ENCODE measurements around the gene ABHD6. TPM values are rescaled to one million over a fixed set of nuclear protein-coding genes. Genes with fewer than 3 reads are reported as not detected.

ABHD6 gene
- polyA plus RNA-seq, 1 donor from 2014 or later, result 38.9 TPM

GRCh38 chr3:58298190-58298589, 60.6 kb downstream of the ABHD6 start:
- Histone ChIP-seq H2AFZ (ENCODE audit: low read depth, low read length) (no peak overlapping the region), H3K9me2 (ENCODE audit: insufficient read depth, low read length) (no peaks in the 10 kb centered on the region), H3K9ac (ENCODE audit: low read length) (no peak overlapping the region), H3K27me3 (ENCODE audit: insufficient read depth, low read depth, low read length) (no peaks in the 10 kb centered on the region), H3K79me2 (replicated peaks; ENCODE audit: insufficient read depth, low read length) (no peaks in the 10 kb centered on the region), H3F3A (ENCODE audit: insufficient read depth, low read length, poor library complexity, severe bottlenecking) (no peaks in the 10 kb centered on the region), H3K9me3 (ENCODE audit: low read length) (no peaks in the 10 kb centered on the region), H4K20me1 (ENCODE audit: insufficient read depth) (no peaks in the 10 kb centered on the region), H3K4me3 (ENCODE audit: low read length) (no peak overlapping the region), H3K4me2 (ENCODE audit: low read length) (no peak overlapping the region), H3K36me3 (ENCODE audit: insufficient read depth, low read length) (no peaks in the 10 kb centered on the region), H3K27ac (ENCODE audit: low read length) (no peak overlapping the region)
- TF ChIP-seq RAD21 (conservative IDR thresholded peaks at IDR 0.05) (no peak), MXI1 (conservative IDR thresholded peaks at IDR 0.05; ENCODE audit: poor library complexity, severe bottlenecking) (no peak), TAF1 (IDR thresholded peaks at IDR 0.05; ENCODE audit: low read depth) (no peak), SMC3 (conservative IDR thresholded peaks at IDR 0.05; ENCODE audit: poor library complexity) (no peak), EP300 (conservative IDR thresholded peaks at IDR 0.05; ENCODE audit: poor library complexity, severe bottlenecking) (no peak)
- TF ChIP-seq, protein P1, sequence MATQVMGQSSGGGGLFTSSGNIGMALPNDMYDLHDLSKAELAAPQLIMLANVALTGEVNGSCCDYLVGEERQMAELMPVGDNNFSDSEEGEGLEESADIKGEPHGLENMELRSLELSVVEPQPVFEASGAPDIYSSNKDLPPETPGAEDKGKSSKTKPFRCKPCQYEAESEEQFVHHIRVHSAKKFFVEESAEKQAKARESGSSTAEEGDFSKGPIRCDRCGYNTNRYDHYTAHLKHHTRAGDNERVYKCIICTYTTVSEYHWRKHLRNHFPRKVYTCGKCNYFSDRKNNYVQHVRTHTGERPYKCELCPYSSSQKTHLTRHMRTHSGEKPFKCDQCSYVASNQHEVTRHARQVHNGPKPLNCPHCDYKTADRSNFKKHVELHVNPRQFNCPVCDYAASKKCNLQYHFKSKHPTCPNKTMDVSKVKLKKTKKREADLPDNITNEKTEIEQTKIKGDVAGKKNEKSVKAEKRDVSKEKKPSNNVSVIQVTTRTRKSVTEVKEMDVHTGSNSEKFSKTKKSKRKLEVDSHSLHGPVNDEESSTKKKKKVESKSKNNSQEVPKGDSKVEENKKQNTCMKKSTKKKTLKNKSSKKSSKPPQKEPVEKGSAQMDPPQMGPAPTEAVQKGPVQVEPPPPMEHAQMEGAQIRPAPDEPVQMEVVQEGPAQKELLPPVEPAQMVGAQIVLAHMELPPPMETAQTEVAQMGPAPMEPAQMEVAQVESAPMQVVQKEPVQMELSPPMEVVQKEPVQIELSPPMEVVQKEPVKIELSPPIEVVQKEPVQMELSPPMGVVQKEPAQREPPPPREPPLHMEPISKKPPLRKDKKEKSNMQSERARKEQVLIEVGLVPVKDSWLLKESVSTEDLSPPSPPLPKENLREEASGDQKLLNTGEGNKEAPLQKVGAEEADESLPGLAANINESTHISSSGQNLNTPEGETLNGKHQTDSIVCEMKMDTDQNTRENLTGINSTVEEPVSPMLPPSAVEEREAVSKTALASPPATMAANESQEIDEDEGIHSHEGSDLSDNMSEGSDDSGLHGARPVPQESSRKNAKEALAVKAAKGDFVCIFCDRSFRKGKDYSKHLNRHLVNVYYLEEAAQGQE (IDR thresholded peaks at IDR 0.05; ENCODE audit: borderline replicate concordance), result no peak

DNA sequence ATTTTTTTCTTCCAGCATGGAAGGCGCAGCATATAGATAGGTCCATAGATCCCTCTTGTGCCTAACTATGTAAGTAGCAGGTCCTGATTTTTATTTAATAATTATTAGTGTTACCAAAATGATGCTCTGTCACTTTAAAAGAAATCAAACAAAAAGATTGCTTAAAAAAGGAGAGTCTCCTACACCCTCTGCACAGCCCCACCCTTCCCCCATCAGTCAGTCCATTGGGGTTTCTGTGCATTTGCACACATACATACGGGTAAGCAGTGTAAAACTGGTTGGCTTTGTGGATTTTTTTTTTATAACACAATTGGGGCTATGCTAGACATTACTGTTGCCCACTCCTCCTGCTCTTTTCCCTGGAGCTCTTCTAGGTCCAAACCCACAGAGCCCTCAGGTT, 61.5 kb downstream of the ABHD6 start:
- Histone ChIP-seq H3K27me3 (ENCODE audit: insufficient read depth, low read depth, low read length) (no peaks in the 10 kb centered on the region), H2AFZ (ENCODE audit: low read depth, low read length) (no peak overlapping the region), H3F3A (ENCODE audit: insufficient read depth, low read length, poor library complexity, severe bottlenecking) (no peaks in the 10 kb centered on the region), H3K79me2 (replicated peaks; ENCODE audit: insufficient read depth, low read length) (no peaks in the 10 kb centered on the region), H3K9me2 (ENCODE audit: insufficient read depth, low read length) (no peaks in the 10 kb centered on the region), H3K4me3 (ENCODE audit: low read length) (no peak overlapping the region), H3K4me2 (ENCODE audit: low read length) (no peak overlapping the region), H3K27ac (ENCODE audit: low read length) (no peak overlapping the region), H4K20me1 (ENCODE audit: insufficient read depth) (no peaks in the 10 kb centered on the region), H3K9ac (ENCODE audit: low read length) (no peak overlapping the region), H3K9me3 (ENCODE audit: low read length) (no peaks in the 10 kb centered on the region), H3K36me3 (ENCODE audit: insufficient read depth, low read length) (no peaks in the 10 kb centered on the region)
- TF ChIP-seq SMC3 (conservative IDR thresholded peaks at IDR 0.05; ENCODE audit: poor library complexity) (no peak), EP300 (conservative IDR thresholded peaks at IDR 0.05; ENCODE audit: poor library complexity, severe bottlenecking) (no peak), POLR2AphosphoS5 (IDR thresholded peaks at IDR 0.05) (no peak), MXI1 (conservative IDR thresholded peaks at IDR 0.05; ENCODE audit: poor library complexity, severe bottlenecking) (no peak), CTCF (IDR thresholded peaks at IDR 0.05; ENCODE audit: poor library complexity, severe bottlenecking) (no peak), EZH2 (IDR thresholded peaks at IDR 0.05; ENCODE audit: borderline replicate concordance, insufficient read depth, low read length, poor library complexity, severe bottlenecking) (no peak), RAD21 (conservative IDR thresholded peaks at IDR 0.05) (no peak), TAF1 (IDR thresholded peaks at IDR 0.05; ENCODE audit: low read depth) (no peak)
- TF ChIP-seq, protein P1 (IDR thresholded peaks at IDR 0.05; ENCODE audit: borderline replicate concordance), result no peak

Measured in neural cell (in vitro differentiated cells).